Gastroesophageal sphincter (tissue), 4 donors: ENCODE measurements around the gene CAD. TPM values are rescaled to one million over a fixed set of nuclear protein-coding genes. Genes with fewer than 3 reads are reported as not detected.

ENCODE experiments used
- ATAC-seq: fragments of 150-250 bp; one replicate; pipeline ENCODE4 v1.9.1; 2016; ENCODE audit warnings: mild to moderate bottlenecking, moderate library complexity
- H3K27ac ChIP-seq, 4 donors: fragments of 200-600 bp; sonication (generic) in 3 of 4; 1 replicate in 3 of 4; 2 replicates in 1 of 4; pipeline ENCODE4 v1.5.1; 2016 to 2019
- H3K27me3 ChIP-seq: fragments of 200-600 bp; sonication (generic); one replicate; pipeline ENCODE4 v1.5.1; 2019
- H3K36me3 ChIP-seq, 2 donors: fragments of 200-600 bp; sonication (generic); one replicate each; pipeline ENCODE4 v1.5.1; 2019; ENCODE audit warnings: control low read depth in 1 of 2
- H3K4me1 ChIP-seq, 3 donors: fragments of 200-600 bp; sonication (generic); 1 replicate in 2 of 3; 2 replicates in 1 of 3; pipeline ENCODE4 v1.5.1; 2016 to 2019; ENCODE audit warnings: control low read depth in 2 of 3
- H3K4me3 ChIP-seq, 2 donors: fragments of 200-600 bp; sonication (generic); one replicate each; pipeline ENCODE4 v1.5.1; 2019; ENCODE audit warnings: mild to moderate bottlenecking in 1 of 2, moderate library complexity in 1 of 2
- H3K9me3 ChIP-seq, 3 donors: fragments of 200-600 bp; sonication (generic); one replicate each; pipeline ENCODE4 v1.5.1; 2017 to 2019; ENCODE audit warnings: control low read depth in 2 of 3
- EP300 ChIP-seq: sonication (generic); formaldehyde crosslinking; IDR thresholded peaks from one replicate; pipeline ENCODE4 v1.6.1; 2017; ENCODE audit warnings: antibody characterized with exemption, mild to moderate bottlenecking
- POLR2A ChIP-seq, 2 donors: fragments of 450-650 bp; IDR thresholded peaks; one replicate each; pipeline ENCODE4 v1.6.1; 2017; ENCODE audit warnings: antibody characterized with exemption in 2 of 2, mild to moderate bottlenecking in 2 of 2, moderate library complexity in 1 of 2
- POLR2AphosphoS5 ChIP-seq: sonication (generic); formaldehyde crosslinking; IDR thresholded peaks from one replicate; pipeline ENCODE4 v1.6.1; 2017; ENCODE audit warnings: antibody characterized with exemption
- WGBS, 2 donors: methylation state at CpG; one replicate each; pipeline ENCODE4 v1.1.5; 2018; ENCODE audit warnings: low coverage in 1 of 2; 5-methylcytosine and 5-hydroxymethylcytosine counted together
- total RNA-seq, 4 donors: library from RNA; depleted of rRNA; stranded (reverse); fragments of >200 nt; gene quantifications; one replicate each; pipeline ENCODE4 v1.1.0, GENCODE V29; 2016
- TF ChIP-seq, protein P1 (sequence below), 4 experiments: fragments of 200-600 bp in 2 of 4; fragments of 450-650 bp in 2 of 4; sonication (generic) in 1 of 4; IDR thresholded peaks; one replicate each; pipeline ENCODE4 v1.5.1; 2017 to 2019; ENCODE audit warnings: antibody characterized with exemption in 4 of 4, mild to moderate bottlenecking in 2 of 4, moderate library complexity in 2 of 4

The CAD gene
- total RNA-seq, 4 donors from 2014 or later, result 12.1 to 23.3 (median 16.3) TPM

DNA sequence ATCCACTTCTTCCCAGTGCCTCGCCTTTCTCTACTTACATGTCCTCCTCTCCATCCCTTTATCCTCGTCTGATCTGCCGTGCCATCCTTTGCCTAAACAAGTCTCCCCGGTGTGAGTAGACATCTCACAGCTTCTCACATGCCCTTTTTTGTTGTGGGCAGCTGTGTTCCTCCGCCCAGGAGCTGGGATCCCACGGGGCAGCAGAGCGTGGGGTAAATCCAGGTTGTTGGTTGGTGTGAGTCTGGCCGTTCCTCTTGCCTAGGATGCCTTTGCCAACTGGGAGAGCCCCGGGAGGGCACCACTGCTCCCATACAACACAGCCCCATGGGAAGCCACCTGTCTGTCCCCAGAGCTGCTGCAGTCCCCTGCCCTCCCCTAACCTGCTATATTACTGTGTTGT, 23.2 kb downstream of the CAD start:
- TF ChIP-seq POLR2AphosphoS5, result no peak
- TF ChIP-seq EP300, result no peak
- TF ChIP-seq, protein P1, sequence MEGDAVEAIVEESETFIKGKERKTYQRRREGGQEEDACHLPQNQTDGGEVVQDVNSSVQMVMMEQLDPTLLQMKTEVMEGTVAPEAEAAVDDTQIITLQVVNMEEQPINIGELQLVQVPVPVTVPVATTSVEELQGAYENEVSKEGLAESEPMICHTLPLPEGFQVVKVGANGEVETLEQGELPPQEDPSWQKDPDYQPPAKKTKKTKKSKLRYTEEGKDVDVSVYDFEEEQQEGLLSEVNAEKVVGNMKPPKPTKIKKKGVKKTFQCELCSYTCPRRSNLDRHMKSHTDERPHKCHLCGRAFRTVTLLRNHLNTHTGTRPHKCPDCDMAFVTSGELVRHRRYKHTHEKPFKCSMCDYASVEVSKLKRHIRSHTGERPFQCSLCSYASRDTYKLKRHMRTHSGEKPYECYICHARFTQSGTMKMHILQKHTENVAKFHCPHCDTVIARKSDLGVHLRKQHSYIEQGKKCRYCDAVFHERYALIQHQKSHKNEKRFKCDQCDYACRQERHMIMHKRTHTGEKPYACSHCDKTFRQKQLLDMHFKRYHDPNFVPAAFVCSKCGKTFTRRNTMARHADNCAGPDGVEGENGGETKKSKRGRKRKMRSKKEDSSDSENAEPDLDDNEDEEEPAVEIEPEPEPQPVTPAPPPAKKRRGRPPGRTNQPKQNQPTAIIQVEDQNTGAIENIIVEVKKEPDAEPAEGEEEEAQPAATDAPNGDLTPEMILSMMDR (IDR thresholded peaks at IDR 0.05), result no peak
- no peak for TF ChIP-seq POLR2A (IDR thresholded peaks at IDR 0.05)
- ATAC-seq, result no peak
- Histone ChIP-seq H3K27ac (no peak overlapping the region), H3K36me3 (peaks cover 0 to 92% of the 10 kb centered on the region in 2 donors), H3K27me3 (no peaks in the 10 kb centered on the region), H3K4me3 (no peak overlapping the region), H3K9me3 (no peaks in the 10 kb centered on the region), H3K4me1 (no peaks in the 10 kb centered on the region)
- 89 to 95% methylated on average over 4 to 8 of the region's 9 CpGs for WGBS, 2 donors

DNA sequence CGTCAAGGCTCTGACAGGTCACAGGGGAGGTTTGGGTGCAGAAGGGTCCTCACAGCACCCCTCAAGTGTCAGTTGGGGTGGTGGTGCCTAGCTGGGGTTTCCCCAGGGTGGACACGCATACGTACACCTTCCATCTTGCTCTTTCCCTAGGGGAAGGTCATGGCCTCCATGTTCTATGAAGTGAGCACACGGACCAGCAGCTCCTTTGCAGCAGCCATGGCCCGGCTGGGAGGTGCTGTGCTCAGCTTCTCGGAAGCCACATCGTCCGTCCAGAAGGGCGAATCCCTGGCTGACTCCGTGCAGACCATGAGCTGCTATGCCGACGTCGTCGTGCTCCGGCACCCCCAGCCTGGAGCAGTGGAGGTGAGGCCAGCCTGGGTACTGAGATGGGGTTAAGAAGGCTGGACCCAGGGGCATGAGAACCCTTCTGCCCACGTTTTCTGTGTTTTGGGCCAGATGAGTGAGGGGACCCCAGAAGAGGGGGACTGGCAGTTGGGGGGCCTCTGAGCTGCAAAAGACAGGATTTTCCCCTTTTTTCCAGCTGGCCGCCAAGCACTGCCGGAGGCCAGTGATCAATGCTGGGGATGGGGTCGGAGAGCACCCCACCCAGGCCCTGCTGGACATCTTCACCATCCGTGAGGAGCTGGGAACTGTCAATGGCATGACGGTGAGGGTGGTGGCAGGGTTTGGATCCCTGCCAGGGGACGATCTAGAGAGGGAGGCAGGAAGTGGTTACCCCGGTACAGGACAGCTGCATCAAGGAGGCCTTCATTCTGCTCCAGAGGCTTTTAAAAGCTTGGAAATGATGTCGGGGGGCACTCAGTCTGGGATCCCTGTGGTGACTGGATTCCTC, 24.8 kb downstream of the CAD start:
- 77% methylated on average over 12 of the region's 24 CpGs; no CpG with 5 or more reads in 1 of the 2 donors for WGBS, 2 donors
- no peak overlapping the region for H3K4me3 ChIP-seq
- ATAC-seq, result no peak
- no peaks in the 10 kb centered on the region for H3K4me1 ChIP-seq
- H3K27me3 ChIP-seq, result no peaks in the 10 kb centered on the region
- no peak overlapping the region for H3K27ac ChIP-seq
- H3K9me3 ChIP-seq, result no peaks in the 10 kb centered on the region
- H3K36me3 ChIP-seq, result peaks cover 0 to 76% of the 10 kb centered on the region in 2 donors
- TF ChIP-seq POLR2A (IDR thresholded peaks at IDR 0.05), result no peak
- TF ChIP-seq EP300, result no peak
- TF ChIP-seq POLR2AphosphoS5, result no peak
- TF ChIP-seq, protein P1 (IDR thresholded peaks at IDR 0.05), result no peak

DNA sequence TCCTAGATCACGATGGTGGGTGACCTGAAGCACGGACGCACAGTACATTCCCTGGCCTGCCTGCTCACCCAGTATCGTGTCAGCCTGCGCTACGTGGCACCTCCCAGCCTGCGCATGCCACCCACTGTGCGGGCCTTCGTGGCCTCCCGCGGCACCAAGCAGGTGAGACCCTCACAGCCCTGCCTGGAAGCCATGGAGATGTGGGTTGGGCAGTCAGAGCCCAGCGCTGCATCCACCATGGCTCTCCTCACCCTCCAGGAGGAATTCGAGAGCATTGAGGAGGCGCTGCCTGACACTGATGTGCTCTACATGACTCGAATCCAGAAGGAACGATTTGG, 25.4 kb downstream of the CAD start:
- ATAC-seq, result no peak
- Histone ChIP-seq H3K4me3 (no peak overlapping the region), H3K9me3 (no peaks in the 10 kb centered on the region), H3K36me3 (peaks cover 0 to 70% of the 10 kb centered on the region in 2 donors), H3K4me1 (no peaks in the 10 kb centered on the region), H3K27ac (no peak overlapping the region), H3K27me3 (no peaks in the 10 kb centered on the region)
- 89% methylated on average over 4 of the region's 16 CpGs; no CpG with 5 or more reads in 1 of the 2 donors for WGBS, 2 donors
- TF ChIP-seq POLR2A (IDR thresholded peaks at IDR 0.05) (no peak), POLR2AphosphoS5 (no peak), EP300 (no peak)
- TF ChIP-seq, protein P1 (IDR thresholded peaks at IDR 0.05), result no peak

DNA sequence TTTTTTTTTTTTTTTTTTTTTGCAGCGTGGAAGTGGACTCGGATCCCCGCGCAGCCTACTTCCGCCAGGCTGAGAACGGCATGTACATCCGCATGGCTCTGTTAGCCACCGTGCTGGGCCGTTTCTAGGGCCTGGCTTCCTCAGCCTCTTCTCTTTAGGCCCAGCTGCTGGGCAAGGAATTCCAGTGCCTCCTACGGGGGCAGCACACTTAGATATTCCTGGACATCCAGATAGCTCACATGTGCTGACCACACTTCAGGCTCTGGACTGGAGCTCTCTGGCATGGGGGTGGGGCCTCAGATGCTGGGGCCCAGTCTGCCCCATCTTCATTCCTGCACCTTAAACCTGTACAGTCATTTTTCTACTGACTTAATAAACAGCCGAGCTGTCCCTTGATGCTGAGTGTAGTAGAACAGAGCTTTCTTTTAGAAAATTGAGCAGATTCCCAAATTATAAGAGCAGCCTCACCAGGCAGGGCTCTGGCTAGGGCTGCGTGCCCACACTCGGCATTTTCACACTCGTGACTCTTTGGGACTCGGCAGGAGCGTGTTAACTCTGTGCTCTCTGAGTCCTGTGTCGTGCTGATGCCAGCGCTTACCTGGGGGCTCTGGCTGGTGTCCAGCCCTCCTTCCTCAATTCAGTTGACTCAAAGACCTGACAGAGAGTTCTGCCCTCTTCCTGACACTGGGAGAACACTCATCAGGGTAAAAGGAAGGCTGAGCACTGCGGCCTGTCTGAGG, 26.4 kb downstream of the CAD start:
- H3K36me3 ChIP-seq, result peaks cover 0 to 60% of the 10 kb centered on the region in 2 donors
- WGBS, 2 donors, result 76% methylated on average over 16 of the region's 19 CpGs; no CpG with 5 or more reads in 1 of the 2 donors

More for the DNA sequence above, 26.4 kb downstream of the CAD start:
- Histone ChIP-seq H3K27ac (no peak overlapping the region), H3K4me3 (no peak overlapping the region), H3K4me1 (no peaks in the 10 kb centered on the region), H3K27me3 (peaks cover 1% of the 10 kb centered on the region), H3K9me3 (no peaks in the 10 kb centered on the region)
- TF ChIP-seq POLR2AphosphoS5 (no peak), EP300 (no peak), POLR2A (IDR thresholded peaks at IDR 0.05) (no peak)
- TF ChIP-seq, protein P1 (IDR thresholded peaks at IDR 0.05), result no peak
- ATAC-seq, result no peak
